ENCODE data around the gene ST3GAL5. TPM values are rescaled to one million over a fixed set of nuclear protein-coding genes. Genes with fewer than 3 reads are reported as not detected.

Gene ST3GAL5
- total RNA-seq, 4 donors from 2014 or later: 30.9 to 37.4 (median 32.9) TPM

- TF ChIP-seq CTCF (IDR thresholded peaks at IDR 0.05) (no peak), POLR2A (IDR thresholded peaks at IDR 0.05) (no peak), EP300 (IDR thresholded peaks at IDR 0.05) (peak in 1 of 2 donors; percentile 78)
- Histone ChIP-seq H3K4me1 (peaks cover 0 to 35% (median 5%) of the 10 kb centered on the region in 4 donors), H3K4me3 (no peak overlapping the region), H3K9me3 (no peaks in the 10 kb centered on the region), H3K27me3 (no peaks in the 10 kb centered on the region), H3K36me3 (no peaks in the 10 kb centered on the region), H3K27ac (peak overlapping the region in 3 of 4 donors; percentile 25 to 75 (median 63))
- DNase-seq (ENCODE audit: low spot score in 2 of 2): no peak
- 30 to 31% methylated on average over 4 of the region's 4 CpGs for WGBS, 2 donors
Observed at GRCh38 chr2:85905187-85905666, 16.4 kb upstream of the ST3GAL5 start.

GRCh38 chr2:85903849-85904248 lies 15.1 kb upstream of the ST3GAL5 start:
- 94 to 96% methylated on average over 8 of the region's 8 CpGs for WGBS, 2 donors
- TF ChIP-seq POLR2A (IDR thresholded peaks at IDR 0.05) (no peak), EP300 (IDR thresholded peaks at IDR 0.05) (no peak), CTCF (IDR thresholded peaks at IDR 0.05) (no peak)
- peak overlapping the region in 2 of 4 donors; percentile 63 to 75 for H3K27ac ChIP-seq
- no peaks in the 10 kb centered on the region for H3K27me3 ChIP-seq
- no peaks in the 10 kb centered on the region for H3K9me3 ChIP-seq
- no peaks in the 10 kb centered on the region for H3K36me3 ChIP-seq
- peaks cover 0 to 26% (median 5%) of the 10 kb centered on the region in 4 donors for H3K4me1 ChIP-seq
- H3K4me3 ChIP-seq: no peak overlapping the region
- DNase-seq (ENCODE audit: low spot score in 2 of 2): no peak

GRCh38 chr2:85902496-85902895 lies 13.7 kb upstream of the ST3GAL5 start:
- Histone ChIP-seq H3K4me3 (no peak overlapping the region), H3K27me3 (no peaks in the 10 kb centered on the region), H3K36me3 (no peaks in the 10 kb centered on the region), H3K27ac (peak overlapping the region in 1 of 4 donors; percentile 73), H3K9me3 (no peaks in the 10 kb centered on the region), H3K4me1 (peaks cover 0 to 22% (median 5%) of the 10 kb centered on the region in 4 donors)
- DNase-seq (ENCODE audit: low spot score in 2 of 2): no peak
- WGBS, 2 donors: 19 to 50% methylated on average over 2 of the region's 2 CpGs
- TF ChIP-seq POLR2A (IDR thresholded peaks at IDR 0.05): no peak
- no peak for TF ChIP-seq EP300 (IDR thresholded peaks at IDR 0.05)
- TF ChIP-seq CTCF (IDR thresholded peaks at IDR 0.05): no peak

- H3K4me1 ChIP-seq: peaks cover 0 to 16% (median 5%) of the 10 kb centered on the region in 4 donors
- WGBS, 2 donors: 42 to 79% methylated on average over 2 of the region's 2 CpGs
- no peaks in the 10 kb centered on the region for H3K27me3 ChIP-seq
- no peaks in the 10 kb centered on the region for H3K9me3 ChIP-seq
- TF ChIP-seq POLR2A (IDR thresholded peaks at IDR 0.05) (no peak), EP300 (IDR thresholded peaks at IDR 0.05) (no peak), CTCF (IDR thresholded peaks at IDR 0.05) (no peak)
- H3K27ac ChIP-seq: no peak overlapping the region
- no peak overlapping the region for H3K4me3 ChIP-seq
- no peaks in the 10 kb centered on the region for H3K36me3 ChIP-seq
- no peak for DNase-seq (ENCODE audit: low spot score in 2 of 2)
Observed at GRCh38 chr2:85901155-85901554, 12.4 kb upstream of the ST3GAL5 start.

- Histone ChIP-seq H3K36me3 (no peaks in the 10 kb centered on the region), H3K4me3 (no peak overlapping the region), H3K4me1 (peaks cover 0 to 11% (median 1%) of the 10 kb centered on the region in 4 donors), H3K9me3 (no peaks in the 10 kb centered on the region), H3K27ac (no peak overlapping the region), H3K27me3 (no peaks in the 10 kb centered on the region)
- 94 to 97% methylated on average over 2 of the region's 2 CpGs for WGBS, 2 donors
- no peak for TF ChIP-seq POLR2A (IDR thresholded peaks at IDR 0.05)
- DNase-seq (ENCODE audit: low spot score in 2 of 2): no peak
Observed at GRCh38 chr2:85900366-85900765, 11.6 kb upstream of the ST3GAL5 start.

- WGBS, 2 donors: 83 to 86% methylated on average over 1 of the region's 1 CpG
- Histone ChIP-seq H3K27me3 (no peaks in the 10 kb centered on the region), H3K27ac (no peak overlapping the region), H3K36me3 (no peaks in the 10 kb centered on the region), H3K4me3 (no peak overlapping the region), H3K9me3 (no peaks in the 10 kb centered on the region), H3K4me1 (peaks cover 0 to 6% (median 0%) of the 10 kb centered on the region in 4 donors)
- DNase-seq (ENCODE audit: low spot score in 2 of 2): no peak
- no peak for TF ChIP-seq CTCF (IDR thresholded peaks at IDR 0.05)
- TF ChIP-seq POLR2A (IDR thresholded peaks at IDR 0.05): no peak
- TF ChIP-seq EP300 (IDR thresholded peaks at IDR 0.05): no peak
Observed at GRCh38 chr2:85899849-85900248, 11.1 kb upstream of the ST3GAL5 start.
